HEK293T (cell line): Measurements from ENCODE around the gene PXT1.
A peak's percentile ranks its signal among the peaks of the same experiment; 100 is the strongest.

Experiments
- CTCF ChIA-PET: fragments of 350-600 bp; formaldehyde crosslinking; extraction: SDS; loops from one replicate; lab custom pipeline; 2021; ENCODE audit warnings: antibody characterized with exemption, inconsistent platforms; lab: Yijun Ruan, JAX
- POLR2A ChIA-PET: fragments of 350-600 bp; formaldehyde crosslinking; extraction: SDS; loops from one replicate; lab custom pipeline; 2020; ENCODE audit warnings: antibody characterized with exemption, inconsistent platforms; lab: Yijun Ruan, JAX
- DNase-seq: peaks from one replicate; pipeline ENCODE4 v3.0.0; 2012; ENCODE audit warnings: mixed read lengths; ENCODE audit errors: extremely low spot score
- ARNT ChIP-seq: fragments of 450-650 bp; IDR thresholded peaks from 2 replicates; pipeline ENCODE4 v1.6.1; 2017; ENCODE audit warnings: mild to moderate bottlenecking
- BHLHE40 ChIP-seq: fragments of 450-650 bp; IDR thresholded peaks from 2 replicates; pipeline ENCODE4 v1.6.1; 2016; ENCODE audit warnings: mild to moderate bottlenecking, moderate library complexity, borderline replicate concordance
- CTBP1 ChIP-seq: fragments of 450-650 bp; IDR thresholded peaks from 2 replicates; pipeline ENCODE4 v1.6.1; 2016; ENCODE audit warnings: borderline replicate concordance
- ELF4 ChIP-seq: fragments of 450-650 bp; IDR thresholded peaks from 2 replicates; pipeline ENCODE4 v1.6.1; 2017; ENCODE audit warnings: antibody characterized with exemption
- FOXA1 ChIP-seq: fragments of 450-650 bp; IDR thresholded peaks from 2 replicates; pipeline ENCODE4 v1.6.1; 2016; ENCODE audit warnings: mild to moderate bottlenecking
- FOXK2 ChIP-seq: fragments of 450-650 bp; IDR thresholded peaks from 2 replicates; pipeline ENCODE4 v1.6.1; 2016; ENCODE audit warnings: mild to moderate bottlenecking
- FOXM1 ChIP-seq: fragments of 450-650 bp; IDR thresholded peaks from 2 replicates; pipeline ENCODE4 v1.6.1; 2017; ENCODE audit warnings: mild to moderate bottlenecking, borderline replicate concordance
- HDGF ChIP-seq: fragments of 450-650 bp; IDR thresholded peaks from 2 replicates; pipeline ENCODE4 v1.6.1; 2017; ENCODE audit warnings: antibody characterized with exemption, borderline replicate concordance
- L3MBTL2 ChIP-seq: fragments of 450-650 bp; conservative IDR thresholded peaks from 2 replicates; pipeline ENCODE4 v1.6.1; 2016; ENCODE audit warnings: mild to moderate bottlenecking
- LEF1 ChIP-seq: fragments of 450-650 bp; IDR thresholded peaks from 2 replicates; pipeline ENCODE4 v1.6.1; 2017; ENCODE audit warnings: mild to moderate bottlenecking, borderline replicate concordance
- NFRKB ChIP-seq: fragments of 450-650 bp; IDR thresholded peaks from 2 replicates; pipeline ENCODE4 v1.6.1; 2016; ENCODE audit warnings: mild to moderate bottlenecking, moderate library complexity
- PKNOX1 ChIP-seq: fragments of 450-650 bp; IDR thresholded peaks from 2 replicates; pipeline ENCODE4 v1.6.1; 2016
- SP1 ChIP-seq: fragments of 450-650 bp; IDR thresholded peaks from 2 replicates; pipeline ENCODE4 v1.6.1; 2017
- SUZ12 ChIP-seq: fragments of 450-650 bp; IDR thresholded peaks from 2 replicates; pipeline ENCODE4 v1.6.1; 2016; ENCODE audit warnings: mild to moderate bottlenecking
- TARDBP ChIP-seq: fragments of 450-650 bp; IDR thresholded peaks from 2 replicates; pipeline ENCODE4 v1.6.1; 2016
- ZNF384 ChIP-seq: fragments of 450-650 bp; IDR thresholded peaks from 2 replicates; pipeline ENCODE4 v1.6.1; 2016

Gene PXT1

GRCh38 chr6:36426622-36427021, 16.0 kb downstream of the PXT1 start:
- CTCF ChIA-PET: no interaction called here
- POLR2A ChIA-PET: no interaction called here

GRCh38 chr6:36423101-36423824, 19.4 kb downstream of the PXT1 start:
- CTCF ChIA-PET: interaction anchor here (0.5 to 1.3 kb wide), 3 partner anchors 9 to 22 kb away, joined by 3 to 4 read pairs (median 3); no protein-coding TSS in a partner anchor
- peak; percentile 95 for DNase-seq
- POLR2A ChIA-PET: interaction anchor here (0.6 to 1.8 kb wide), 20 partner anchors 9 to 186 kb away, joined by 3 to 29 read pairs (median 4); partner anchors contain the start of genes KCTD20 and PXT1
- TF ChIP-seq ARNT: no peak
- peak; percentile 83 for TF ChIP-seq L3MBTL2

More at GRCh38 chr6:36426622-36427021, 16.0 kb downstream of the PXT1 start:
- TF ChIP-seq SUZ12: no peak
- no peak for DNase-seq

GRCh38 chr6:36422714-36423100, 19.9 kb downstream of the PXT1 start:
- DNase-seq: no peak
- POLR2A ChIA-PET: interaction anchor here (0.6 to 1.8 kb wide), 19 partner anchors 10 to 186 kb away, joined by 3 to 29 read pairs (median 5); partner anchors contain the start of genes KCTD20 and PXT1
- TF ChIP-seq ARNT (no peak), SP1 (no peak), ELF4 (no peak), BHLHE40 (no peak), PKNOX1 (no peak), LEF1 (no peak), ZNF384 (no peak), L3MBTL2 (no peak), FOXK2 (no peak), FOXA1 (no peak), CTBP1 (no peak), TARDBP (no peak), SUZ12 (no peak), HDGF (no peak), NFRKB (no peak)
- CTCF ChIA-PET: interaction anchor here (0.5 to 1.3 kb wide), 2 partner anchors 8 to 10 kb away, joined by 3 to 4 read pairs; no protein-coding TSS in a partner anchor

- DNase-seq: no peak
- POLR2A ChIA-PET: interaction anchor here (1.0 to 1.8 kb wide), 2 partner anchors 22 to 24 kb away, joined by 4 to 5 read pairs; partner anchors contain the start of genes KCTD20 and PXT1
- TF ChIP-seq CTBP1 (no peak), FOXA1 (no peak), L3MBTL2 (no peak), SUZ12 (no peak), SP1 (no peak), ARNT (no peak), PKNOX1 (no peak), HDGF (no peak), ZNF384 (no peak), TARDBP (no peak), BHLHE40 (no peak)
- CTCF ChIA-PET: interaction anchor here (0.5 kb wide), 1 partner anchor 421 kb away, joined by 3 read pairs; no protein-coding TSS in a partner anchor
These were observed 23.3 kb downstream of the PXT1 start for GRCh38 chr6:36419310-36419709.

- POLR2A ChIA-PET: interaction anchor here (1.0 to 1.8 kb wide), 2 partner anchors 23 to 25 kb away, joined by 4 to 5 read pairs; partner anchors contain the start of genes KCTD20 and PXT1
- CTCF ChIA-PET: interaction anchor here (0.5 kb wide), 1 partner anchor 420 kb away, joined by 3 read pairs; no protein-coding TSS in a partner anchor
- no peak for TF ChIP-seq ARNT
- TF ChIP-seq LEF1: no peak
- no peak for TF ChIP-seq NFRKB
- TF ChIP-seq L3MBTL2: no peak
- TF ChIP-seq SP1: no peak
- no peak for TF ChIP-seq BHLHE40
- TF ChIP-seq PKNOX1: no peak
- no peak for TF ChIP-seq FOXM1
- no peak for TF ChIP-seq CTBP1
- TF ChIP-seq FOXK2: no peak
- TF ChIP-seq TARDBP: no peak
- TF ChIP-seq SUZ12: no peak
- TF ChIP-seq FOXA1: no peak
- TF ChIP-seq HDGF: no peak
- no peak for TF ChIP-seq ZNF384
- DNase-seq: no peak
These were observed 24.1 kb downstream of the PXT1 start for GRCh38 chr6:36418558-36418957.

- CTCF ChIA-PET: interaction anchor here (1.0 kb wide), 1 partner anchor 8 kb away, joined by 3 read pairs; no protein-coding TSS in a partner anchor
- TF ChIP-seq HDGF (no peak), ELF4 (no peak), BHLHE40 (no peak), FOXA1 (no peak), ZNF384 (no peak), L3MBTL2 (no peak), FOXK2 (no peak), CTBP1 (no peak), FOXM1 (no peak), PKNOX1 (no peak), NFRKB (no peak), SUZ12 (no peak), SP1 (no peak)
- POLR2A ChIA-PET: no interaction called here
- no peak for DNase-seq
These were observed 28.2 kb downstream of the PXT1 start for GRCh38 chr6:36414481-36414880.
